DMS79 (cell line): ENCODE data around the gene PSMF1.

Experiments used
- DNase-seq: peaks from one replicate; lab custom pipeline; 2025; lab: John Stamatoyannopoulos, UW

PSMF1 gene

DNA sequence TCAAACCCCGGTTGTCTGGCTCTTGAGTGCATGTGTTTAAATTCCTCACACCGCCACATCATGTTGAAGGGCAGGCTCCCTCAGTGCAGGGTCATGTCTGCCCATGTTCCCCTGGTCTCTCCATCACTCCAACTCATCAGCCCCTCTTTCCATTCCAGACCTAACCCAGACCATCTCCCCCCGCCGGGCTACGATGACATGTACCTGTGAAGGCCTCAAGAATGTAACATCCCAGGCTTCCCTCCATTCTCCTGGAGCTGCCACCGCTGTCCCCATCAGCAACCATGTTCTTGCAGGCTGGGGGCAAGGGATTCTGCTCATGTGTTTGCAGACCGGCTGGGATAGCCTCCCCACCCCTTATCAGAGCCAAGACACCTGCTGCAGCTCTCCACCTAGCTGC is 46.5 kb downstream of the PSMF1 start:
- DNase-seq: no peak

DNA sequence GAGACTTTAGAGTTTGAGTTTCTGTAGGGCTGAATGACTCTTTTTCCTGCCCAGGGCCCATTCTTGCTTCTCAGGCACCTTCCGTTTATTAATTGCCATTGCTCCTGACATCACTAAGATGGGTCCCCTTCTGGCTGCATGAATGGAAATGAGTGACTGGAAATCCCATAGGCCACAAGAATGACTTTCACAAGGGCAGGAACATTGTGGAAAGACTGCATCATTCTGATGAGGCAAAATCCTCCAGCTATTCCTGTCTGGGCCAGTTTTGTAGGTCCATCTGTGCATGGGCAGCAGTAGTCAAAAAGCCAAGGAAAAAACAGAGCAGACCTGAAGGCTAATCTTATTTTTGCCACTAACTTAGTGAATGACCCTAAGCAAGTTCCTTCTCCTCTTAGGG is 47.1 kb downstream of the PSMF1 start:
- no peak for DNase-seq

DNA sequence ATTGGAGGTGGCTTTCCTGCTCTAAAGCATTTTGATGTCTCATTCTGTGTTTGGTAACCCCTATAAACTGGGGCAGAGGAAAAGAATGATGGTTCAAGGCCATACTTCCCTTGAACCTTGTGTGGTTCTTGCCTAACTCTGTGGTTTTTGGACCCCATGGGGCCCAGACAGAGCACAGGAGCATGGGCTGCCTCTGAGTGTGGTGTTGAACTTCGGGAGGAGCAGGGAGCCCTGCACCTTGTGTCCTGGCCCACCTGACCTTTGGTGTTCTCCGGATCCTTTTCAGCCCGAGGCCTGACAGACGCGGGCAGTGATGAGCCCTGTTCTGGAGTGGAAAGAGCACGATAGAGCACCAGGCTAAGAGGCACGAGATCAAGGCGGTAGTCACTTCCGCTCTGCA is 47.5 kb downstream of the PSMF1 start:
- no peak for DNase-seq

DNA sequence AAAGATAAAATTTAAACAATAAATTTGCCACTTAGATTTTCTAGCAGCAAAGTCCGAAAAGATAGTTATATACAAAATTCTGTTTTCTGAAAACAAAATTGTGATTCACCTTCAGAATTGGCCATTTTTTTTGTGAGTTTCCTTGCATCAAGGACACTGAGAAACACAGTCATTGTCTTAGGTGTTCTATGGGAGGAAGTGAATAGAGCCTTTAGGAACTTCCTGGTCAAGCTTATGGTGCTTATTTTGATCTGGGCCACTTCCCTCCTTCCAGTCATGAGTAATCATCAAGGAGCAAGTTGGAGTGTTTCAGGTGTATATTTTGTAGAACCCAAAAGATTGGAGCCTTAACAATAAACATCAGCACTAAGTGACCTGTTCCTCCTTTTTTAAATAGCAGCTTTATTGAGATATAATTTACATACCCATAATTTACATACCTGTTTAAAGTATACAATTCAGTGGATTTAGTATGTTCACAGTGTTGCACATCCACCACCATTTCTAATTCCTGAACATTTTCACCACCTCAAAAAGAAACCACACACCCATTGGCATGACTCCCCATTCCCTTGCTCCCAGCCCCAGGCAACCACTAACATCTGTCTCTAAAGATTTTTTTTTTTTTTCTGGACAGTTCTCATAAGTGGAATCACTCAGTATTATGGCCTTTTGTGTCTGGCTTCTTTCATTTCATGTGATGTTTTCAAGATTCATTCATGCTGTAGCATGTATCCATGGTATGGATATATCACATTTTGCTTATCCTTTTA is 48.7 kb downstream of the PSMF1 start:
- no peak for DNase-seq

DNA sequence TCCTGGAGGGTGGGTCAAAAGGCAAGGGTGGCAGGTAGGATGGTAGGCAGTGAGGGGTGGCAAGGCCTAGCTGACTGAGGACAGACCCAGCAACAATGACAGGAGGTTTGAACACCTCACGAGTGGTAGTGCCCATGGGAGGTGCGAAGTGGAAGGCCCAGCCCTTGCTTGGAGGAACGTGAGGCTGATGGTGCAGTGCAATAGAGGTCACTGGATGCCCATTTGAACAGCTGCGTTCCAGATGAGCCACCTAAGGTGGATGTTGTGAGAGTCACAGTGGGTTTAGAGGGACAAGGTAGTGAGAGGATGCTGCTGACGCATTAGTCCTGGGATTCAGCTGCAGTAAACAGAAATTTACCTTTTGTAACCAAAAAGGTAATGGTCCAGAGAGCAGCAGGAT is 50.8 kb downstream of the PSMF1 start:
- DNase-seq: no peak

DNA sequence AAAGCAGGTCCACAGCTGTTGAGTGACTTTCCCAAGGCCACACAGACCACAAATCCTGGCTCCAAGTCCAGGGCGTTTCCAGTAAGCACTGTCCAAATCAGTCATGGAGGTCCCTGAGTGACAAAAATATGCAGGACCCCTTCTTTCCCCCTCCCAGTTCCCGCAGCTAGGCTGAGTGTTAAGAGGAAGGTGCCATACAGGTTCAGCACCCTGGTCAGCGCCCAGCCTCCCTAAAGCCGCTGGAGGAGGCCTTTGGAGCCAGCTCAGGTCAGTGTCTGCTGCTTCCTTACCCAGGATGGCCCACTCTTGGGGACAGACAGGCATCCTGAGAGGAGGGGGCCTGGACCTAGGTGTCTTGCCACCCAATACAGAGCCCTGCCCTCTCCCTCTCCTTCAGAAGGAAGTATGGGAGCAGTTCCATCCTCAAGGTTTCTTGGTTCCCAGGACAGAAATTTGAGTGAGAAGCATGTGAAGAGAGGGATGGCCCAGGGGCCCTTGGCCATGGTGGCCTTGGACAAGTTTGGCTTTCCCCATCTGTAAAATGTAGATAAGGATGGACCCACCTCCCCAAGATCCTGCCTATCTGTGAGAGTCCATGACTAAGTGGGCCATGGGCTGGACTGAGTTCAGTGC is 53.2 kb downstream of the PSMF1 start:
- DNase-seq: no peak

DNA sequence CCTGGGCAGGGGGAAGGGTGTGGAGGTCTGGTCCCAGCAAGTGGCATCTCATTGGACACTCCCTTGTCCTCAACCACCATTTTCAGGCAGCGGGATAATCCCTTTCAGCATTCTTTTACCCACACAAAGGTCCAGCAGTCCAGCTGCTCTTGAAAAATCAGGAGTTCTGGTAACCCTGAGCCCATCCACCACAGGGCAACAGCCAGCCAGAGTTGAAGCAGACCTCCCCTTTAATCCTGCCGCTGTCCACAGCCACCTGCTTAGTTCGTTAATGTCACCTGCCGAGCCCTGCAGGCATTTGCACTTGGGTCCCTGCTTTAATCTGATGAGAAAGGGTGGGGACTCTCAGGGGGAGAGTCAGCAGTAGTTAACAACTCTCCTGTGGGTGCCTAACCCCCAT is 55.3 kb downstream of the PSMF1 start:
- DNase-seq: no peak

DNA sequence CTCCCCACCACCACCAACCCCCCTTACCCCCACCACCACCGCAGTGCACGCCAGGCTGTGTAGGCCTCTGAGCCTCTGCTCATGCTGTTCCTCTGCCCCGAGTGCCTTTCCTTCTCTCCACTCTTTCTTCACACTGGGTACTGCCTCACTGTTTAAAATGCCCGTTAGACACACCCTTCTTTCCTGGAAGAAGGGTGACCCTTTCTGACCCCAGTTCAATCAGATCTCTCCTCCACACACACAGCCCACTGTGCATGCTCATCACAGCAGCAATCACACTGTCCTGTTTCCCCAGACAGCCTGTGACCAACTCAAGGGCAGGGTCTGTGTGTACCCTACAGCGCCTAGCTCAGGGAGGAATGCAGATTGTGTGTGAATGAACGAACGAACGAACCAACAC is 56.4 kb downstream of the PSMF1 start:
- no peak for DNase-seq

DNA sequence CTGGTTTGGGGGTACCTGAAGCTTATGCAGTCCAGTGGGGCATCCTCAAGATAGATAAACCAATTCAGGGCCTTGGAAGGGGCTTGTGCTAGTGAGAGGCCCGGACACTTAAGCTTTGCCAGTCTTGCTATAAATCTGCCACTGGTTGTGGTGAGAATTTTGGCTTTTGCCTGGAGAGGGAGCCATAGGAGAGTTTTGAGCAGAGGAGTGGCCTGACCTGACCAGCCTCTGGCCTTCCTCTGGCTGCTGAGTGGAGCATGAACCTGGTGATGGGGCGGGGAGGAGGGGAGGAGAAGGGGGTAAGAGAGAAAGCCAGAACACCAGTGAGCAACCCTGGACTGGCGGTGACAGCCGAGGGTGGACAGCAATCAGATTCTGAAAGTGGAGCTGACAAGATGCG is 59.3 kb downstream of the PSMF1 start:
- DNase-seq: no peak

DNA sequence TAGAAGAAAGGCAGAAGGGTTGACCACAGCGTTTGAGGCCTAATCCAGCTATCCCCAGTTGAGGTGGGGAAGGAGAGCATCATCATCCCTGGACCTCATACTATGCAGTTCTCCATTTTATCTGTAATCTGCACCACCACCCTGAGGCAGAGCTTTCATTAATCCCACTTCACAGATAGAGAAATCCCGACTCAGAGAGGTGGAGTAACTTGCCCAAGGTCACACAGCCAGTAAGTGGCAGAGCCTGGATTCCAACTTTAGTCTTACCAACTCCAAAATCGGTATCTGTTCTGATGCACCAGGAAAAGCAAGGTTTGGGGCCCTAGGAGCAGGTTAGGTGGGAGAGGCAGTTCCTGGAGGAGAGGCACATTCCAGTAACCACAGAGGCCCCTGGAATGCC is 59.7 kb downstream of the PSMF1 start:
- no peak for DNase-seq

DNA sequence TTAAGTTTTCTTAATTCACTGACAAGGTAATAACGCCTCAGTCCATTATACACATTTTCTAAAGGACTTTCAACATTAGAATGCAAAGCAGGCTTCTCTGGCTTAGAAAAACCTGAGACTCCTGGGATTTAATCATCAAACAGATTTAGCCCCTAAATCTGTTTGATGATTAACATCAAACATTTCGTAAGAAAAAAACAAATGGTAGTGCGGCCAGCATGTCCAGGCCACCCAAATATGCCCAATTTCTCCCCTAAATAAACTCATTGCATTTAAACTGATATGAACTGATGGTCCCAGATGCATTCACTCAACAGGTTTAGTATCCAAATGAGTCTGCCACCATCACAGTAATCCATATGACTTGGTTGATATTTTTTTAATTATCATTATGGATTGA is 60.2 kb downstream of the PSMF1 start:
- no peak for DNase-seq

DNA sequence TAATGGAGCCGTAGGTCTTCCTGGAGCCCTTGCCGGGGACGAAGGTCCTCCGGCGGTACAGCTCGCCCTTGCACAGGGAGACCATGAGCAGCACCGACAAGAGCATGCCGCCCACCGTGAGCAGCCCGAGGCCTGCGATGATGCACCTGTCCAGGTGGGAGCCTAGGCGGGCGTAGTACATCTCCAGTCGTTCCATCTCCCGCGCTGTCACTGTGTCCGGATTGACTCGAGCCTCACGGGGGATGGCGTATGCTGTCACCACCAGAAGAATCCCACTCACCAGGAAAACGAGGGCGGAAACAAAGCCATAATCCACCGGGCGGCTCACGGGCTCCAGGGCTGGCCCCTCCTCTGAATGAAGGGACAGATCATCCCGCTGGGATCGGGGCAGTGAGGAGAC is 62.5 kb downstream of the PSMF1 start:
- no peak for DNase-seq

DNA sequence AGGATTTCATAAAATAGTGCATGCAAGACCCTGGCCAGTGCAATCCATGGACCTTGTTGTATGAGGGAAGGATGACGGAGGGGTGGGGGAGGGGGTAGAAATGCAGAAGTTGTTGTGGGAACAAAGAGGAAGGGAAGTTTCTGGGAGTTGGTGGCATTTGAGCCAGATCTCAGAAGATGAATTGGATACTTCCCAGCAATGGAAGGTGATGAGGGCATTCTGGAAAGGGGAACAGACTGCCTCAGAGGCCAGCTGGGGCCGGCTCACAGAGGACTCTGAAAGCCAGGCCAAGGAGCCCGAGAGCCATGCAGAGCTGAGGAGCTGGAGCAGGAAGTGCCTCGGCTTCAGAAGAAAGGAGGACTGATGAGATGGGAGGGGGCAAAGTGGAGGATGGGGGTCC is 63.7 kb downstream of the PSMF1 start:
- DNase-seq: no peak

DNA sequence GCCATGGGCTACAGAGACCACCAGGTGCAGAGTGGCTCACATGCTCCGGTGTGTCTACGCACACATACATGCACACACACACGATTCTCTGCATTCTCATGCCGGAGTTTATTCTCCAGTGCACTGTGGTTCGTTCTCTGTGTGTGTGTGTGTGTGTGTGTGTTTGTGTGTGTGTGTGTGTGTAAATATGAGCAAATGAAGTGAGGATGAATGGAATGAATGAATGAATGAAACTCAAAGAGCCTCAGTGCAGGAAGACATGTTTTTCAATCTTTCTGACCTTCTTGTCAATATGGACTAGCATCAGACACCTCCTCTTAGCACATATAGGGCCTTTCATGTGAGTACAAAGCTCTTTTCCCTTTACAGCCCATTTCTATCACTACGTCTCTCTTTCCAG is 64.8 kb downstream of the PSMF1 start:
- DNase-seq: no peak

DNA sequence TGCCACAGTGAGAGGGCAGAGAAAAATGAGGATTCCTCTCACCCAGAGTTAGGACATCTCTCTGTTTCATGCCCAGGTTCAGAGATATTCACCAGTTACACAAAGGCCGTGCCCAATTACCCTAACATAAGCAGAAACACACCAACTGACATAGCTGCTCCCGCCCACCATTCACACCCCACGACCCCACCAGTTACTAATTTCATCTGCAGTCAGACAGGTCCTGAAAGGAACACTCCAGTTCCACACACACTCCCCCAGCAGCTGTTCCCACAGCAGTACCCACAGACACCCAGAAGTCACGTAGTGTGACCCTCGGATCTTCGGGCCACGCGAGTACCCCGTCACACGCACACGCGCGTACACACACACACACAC is 65.8 kb downstream of the PSMF1 start:
- no peak for DNase-seq

DNA sequence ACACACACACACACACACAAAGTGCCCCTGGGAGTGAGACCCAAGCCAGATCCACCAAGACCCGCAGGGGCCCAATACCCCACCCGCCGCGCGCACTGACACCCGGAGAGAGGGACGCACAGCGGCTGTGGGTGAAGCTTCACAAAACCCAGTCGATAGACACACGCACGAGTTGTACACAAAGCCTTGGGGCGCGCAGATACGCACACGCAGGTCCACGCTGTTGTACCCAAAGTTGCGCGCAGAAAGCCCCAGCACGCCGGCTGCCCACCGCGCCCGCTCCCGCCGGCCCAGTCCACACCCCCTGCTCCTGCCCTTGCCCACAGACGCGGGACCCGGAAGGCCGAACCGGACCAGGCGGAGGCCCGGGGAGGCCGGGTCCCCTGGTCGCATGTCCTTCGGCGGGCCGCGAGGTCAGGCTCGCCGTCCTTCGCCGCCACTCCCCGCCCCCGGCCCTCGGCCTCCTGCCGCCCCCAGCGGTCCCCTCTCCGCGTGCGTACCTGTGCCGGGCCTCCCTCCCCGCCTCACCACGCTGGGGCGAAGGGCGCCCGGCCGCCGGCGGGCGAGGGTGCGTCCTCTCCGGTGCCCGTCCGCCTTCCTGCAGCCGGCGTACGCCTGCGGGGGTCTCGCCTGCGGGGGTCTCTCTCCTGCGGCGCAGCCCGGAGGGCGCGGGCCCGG is 66.4 kb downstream of the PSMF1 start, which contains the start of gene TMEM74B:
Gene TMEM74B, minus strand, starts transcription at position 344 of the 678 bp plus-strand sequence. CDS start 1,180 bp downstream, outside the sequence.
- no peak for DNase-seq

DNA sequence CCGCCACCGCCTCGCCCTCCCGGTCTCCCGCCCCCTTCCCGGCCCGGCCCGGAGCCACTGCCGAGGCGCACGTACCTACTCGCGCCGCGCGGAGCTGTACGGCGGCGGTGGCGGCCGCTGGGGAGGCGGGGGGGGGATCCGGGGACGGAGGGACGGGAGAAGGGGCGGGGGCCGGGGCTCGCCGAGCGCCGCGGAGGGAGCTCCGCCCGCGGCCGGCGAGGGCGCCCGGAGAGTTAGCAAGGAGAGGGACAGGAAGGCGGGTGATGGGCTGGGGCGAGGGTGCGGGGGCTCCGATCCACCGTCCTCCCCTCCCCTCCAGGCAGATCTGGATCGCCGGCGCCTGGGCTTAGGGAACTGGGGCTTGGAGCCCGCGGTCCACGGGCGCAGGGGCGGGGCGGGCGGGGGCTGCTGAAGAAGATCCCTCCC is 66.9 kb downstream of the PSMF1 start:
- DNase-seq: no peak

DNA sequence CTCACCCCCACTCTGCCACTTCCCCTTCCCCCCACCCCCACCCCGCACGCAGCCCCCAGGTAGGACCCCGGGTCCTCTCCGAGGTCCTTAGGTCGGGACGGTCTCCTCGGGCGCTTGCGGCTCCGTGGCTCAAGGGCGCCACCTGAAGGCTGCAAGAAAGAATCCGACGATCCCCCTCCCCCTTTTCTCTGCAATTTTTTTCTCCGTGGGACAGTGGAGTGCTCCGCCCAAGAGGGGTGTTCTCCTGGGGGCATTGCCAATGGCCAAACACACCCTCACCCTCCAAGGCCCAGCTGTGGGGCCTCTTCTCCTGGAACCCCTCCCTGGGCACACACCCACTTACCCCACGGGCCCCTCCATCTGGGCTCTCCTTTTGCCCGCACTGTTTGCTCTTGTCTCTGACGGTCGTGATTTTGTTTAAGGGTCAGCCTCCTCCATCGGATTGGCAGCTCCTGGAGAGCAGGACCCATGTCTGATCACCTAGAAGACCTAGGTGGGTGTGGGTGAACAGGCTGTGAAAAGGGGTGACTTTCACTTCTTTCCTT is 67.5 kb downstream of the PSMF1 start:
- DNase-seq: no peak

DNA sequence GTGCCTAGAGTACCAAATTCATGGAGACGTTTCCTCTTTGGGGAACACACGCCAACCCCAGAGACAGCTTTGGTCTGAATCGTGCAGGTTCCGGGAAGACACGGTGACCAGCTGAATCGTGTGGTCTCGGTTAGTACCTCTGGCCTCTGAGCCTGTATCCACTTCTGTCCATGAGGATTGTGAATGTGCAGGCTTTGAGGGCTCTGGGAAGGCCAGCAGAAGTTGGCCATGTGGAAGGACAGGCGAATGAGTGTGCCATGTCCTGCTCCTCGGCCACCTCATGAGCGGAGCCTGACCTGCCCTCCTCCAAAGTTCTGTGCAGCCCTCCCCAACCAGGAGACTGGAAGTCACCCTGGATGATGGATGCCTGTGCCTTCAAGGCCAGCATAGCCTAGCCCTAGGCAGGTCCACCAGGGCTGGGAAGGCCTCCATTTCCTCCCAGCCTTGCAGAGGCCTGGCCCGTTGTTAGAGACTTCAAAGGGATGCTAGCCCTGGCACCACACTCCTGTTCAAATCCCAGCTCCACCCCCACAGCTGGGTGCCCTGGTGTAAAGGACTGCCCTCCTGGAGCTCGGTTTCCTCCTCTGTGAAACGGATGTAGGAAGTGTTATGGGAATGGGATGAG is 68.1 kb downstream of the PSMF1 start:
- DNase-seq: no peak

DNA sequence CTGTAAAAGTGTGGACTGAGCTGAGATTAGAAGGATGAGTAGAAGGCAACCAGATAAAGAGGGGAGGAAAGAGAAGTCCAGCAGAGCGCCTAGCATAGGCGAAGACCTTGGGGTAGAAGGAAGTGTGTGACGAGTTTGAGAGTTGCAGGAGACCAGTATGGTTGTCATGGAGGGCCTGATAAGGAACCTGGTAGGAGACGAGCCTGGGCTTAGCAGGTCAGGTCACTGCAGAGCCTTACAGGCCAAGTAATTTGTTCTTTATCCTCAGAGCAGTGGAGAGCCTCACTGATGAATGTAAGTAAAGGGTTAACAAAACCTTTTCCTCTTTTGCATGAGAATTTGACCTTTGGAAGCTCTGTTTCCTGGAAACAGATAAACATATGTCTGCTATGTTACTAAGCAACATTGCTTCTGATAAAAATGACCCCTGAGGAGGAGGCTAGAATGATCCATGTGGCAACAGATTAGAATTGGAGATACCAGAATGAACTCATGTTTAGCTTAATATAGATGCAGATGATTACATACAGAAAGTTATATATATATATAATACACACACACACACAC is 69.3 kb downstream of the PSMF1 start:
- DNase-seq: no peak

DNA sequence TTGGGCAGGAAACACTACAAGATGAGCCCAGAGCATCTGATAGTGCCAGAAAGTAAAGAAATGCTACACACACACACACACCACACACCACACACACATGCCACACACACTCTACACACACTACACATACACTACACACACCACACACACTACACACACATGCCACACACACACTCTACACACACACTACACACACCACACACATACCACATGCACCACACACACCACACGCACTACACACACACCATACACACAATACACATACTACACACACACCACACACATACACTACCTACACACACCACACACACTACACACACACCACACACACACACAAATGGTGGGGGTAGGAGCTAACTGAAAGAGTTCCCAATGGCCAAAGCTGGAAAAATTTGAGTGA is 69.9 kb downstream of the PSMF1 start:
- no peak for DNase-seq

DNA sequence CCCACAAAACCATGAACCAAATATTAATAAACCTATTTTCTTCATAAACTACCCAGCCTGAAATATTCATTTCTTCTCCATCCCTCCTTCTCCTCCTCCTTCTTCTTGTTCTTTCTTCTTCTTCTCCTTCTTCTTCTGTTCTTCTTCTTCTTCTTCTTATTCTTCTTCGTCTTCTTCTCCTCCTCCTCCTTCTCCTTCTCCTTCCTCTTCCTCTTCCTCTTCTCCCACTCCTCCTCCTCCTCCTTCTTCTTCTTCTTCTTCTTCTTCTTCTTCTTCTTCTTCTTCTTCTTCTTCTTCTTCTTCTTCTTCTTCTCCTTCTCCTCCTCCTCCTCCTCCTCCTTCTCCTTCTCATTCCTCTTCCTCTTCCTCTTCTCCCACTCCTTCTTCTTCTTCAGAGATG is 71.4 kb downstream of the PSMF1 start:
- no peak for DNase-seq
